Esophagus muscularis mucosa (tissue), 4 donors: ENCODE measurements around the gene FCHO1. TPM values are rescaled to one million over a fixed set of nuclear protein-coding genes. Genes with fewer than 3 reads are reported as not detected.

ENCODE experiments used
- DNase-seq: peaks from one replicate; pipeline ENCODE4 v3.0.0-alpha.2; 2017; ENCODE audit errors: extremely low spot score
- H3K27ac ChIP-seq, 4 donors: fragments of 200-600 bp; sonication (generic); replicated peaks in 1 of 4; 1 replicate in 3 of 4; 2 replicates in 1 of 4; pipeline ENCODE4 v1.5.1; 2016 to 2019; ENCODE audit warnings: mild to moderate bottlenecking in 1 of 4
- H3K27me3 ChIP-seq, 4 donors: fragments of 200-600 bp; sonication (generic); one replicate each; pipeline versions ENCODE4 v1.5.1 to v1.6.0; 2016 to 2019
- H3K36me3 ChIP-seq, 4 donors: fragments of 200-600 bp; sonication (generic); one replicate each; pipeline ENCODE4 v1.5.1; 2016 to 2019
- H3K4me1 ChIP-seq, 4 donors: fragments of 200-600 bp; sonication (generic); one replicate each; pipeline ENCODE4 v1.5.1; 2016 to 2019
- H3K4me3 ChIP-seq, 4 donors: fragments of 200-600 bp; sonication (generic); 1 replicate in 2 of 4; 2 replicates in 2 of 4; pipeline ENCODE4 v1.5.1; 2016 to 2019; ENCODE audit warnings: mild to moderate bottlenecking in 4 of 4, moderate library complexity in 1 of 4
- H3K9me3 ChIP-seq, 4 donors: fragments of 200-600 bp; sonication (generic); 1 replicate in 3 of 4; 2 replicates in 1 of 4; pipeline ENCODE4 v1.5.1; 2016 to 2019
- EP300 ChIP-seq: sonication (generic); formaldehyde crosslinking; IDR thresholded peaks from one replicate; pipeline ENCODE4 v1.6.1; 2017; ENCODE audit warnings: antibody characterized with exemption
- POLR2A ChIP-seq: fragments of 450-650 bp; IDR thresholded peaks from one replicate; pipeline ENCODE4 v1.6.1; 2017; ENCODE audit warnings: antibody characterized with exemption, moderate library complexity, mild to moderate bottlenecking, low read depth
- POLR2AphosphoS5 ChIP-seq, 2 donors: sonication (generic); formaldehyde crosslinking; IDR thresholded peaks; one replicate each; pipeline ENCODE4 v1.6.1; 2017; ENCODE audit warnings: antibody characterized with exemption in 2 of 2
- WGBS: methylation state at CpG from one replicate; pipeline ENCODE4 v1.1.5; 2018; 5-methylcytosine and 5-hydroxymethylcytosine counted together
- intact Hi-C: fragments of 100-400 bp; cut with DNase I; formaldehyde crosslinking; loops from one replicate; pipeline ENCODE4 v1.15.1; 2023
- total RNA-seq, 4 donors: library from RNA; depleted of rRNA; stranded (reverse); fragments of >200 nt; gene quantifications; one replicate each; pipeline versions ENCODE4 v1.1.0 to v1.2.1, GENCODE V29; 2016
- TF ChIP-seq, protein P1 (sequence below), 3 experiments: fragments of 200-600 bp in 2 of 3; fragments of 450-650 bp in 1 of 3; sonication (generic) in 2 of 3; IDR thresholded peaks; one replicate each; pipeline ENCODE4 v1.5.1; 2017 to 2019; ENCODE audit warnings: antibody characterized with exemption in 3 of 3, mild to moderate bottlenecking in 2 of 3, moderate library complexity in 1 of 3

FCHO1 gene
- total RNA-seq, 4 donors from 2014 or later, result 1.6 to 2.9 (median 1.9) TPM

DNA sequence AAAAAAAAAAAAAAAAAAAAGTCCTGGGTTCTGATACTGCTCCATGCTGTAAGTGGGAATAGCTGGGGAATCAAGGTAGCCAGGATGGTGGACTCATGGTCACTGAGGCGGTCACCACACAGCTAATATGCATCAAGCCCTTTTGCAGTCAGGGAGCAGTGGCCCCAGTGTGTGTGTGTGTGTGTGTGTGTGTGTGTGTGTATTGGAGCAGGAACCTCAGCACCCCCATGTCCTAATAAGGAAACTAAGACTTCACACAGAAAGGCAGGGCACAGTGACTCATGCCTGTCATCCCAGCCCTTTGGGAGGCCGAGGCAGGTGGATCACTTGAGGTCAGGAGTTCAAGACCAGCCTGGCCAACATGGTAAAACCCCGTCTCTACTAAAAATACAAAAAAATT, 55.7 kb downstream of the FCHO1 start:
- intact Hi-C loops, result no loop called here
- Histone ChIP-seq H3K36me3 (no peaks in the 10 kb centered on the region), H3K27ac (no peak overlapping the region), H3K27me3 (peaks cover 0 to 73% (median 0%) of the 10 kb centered on the region in 4 donors), H3K4me3 (no peak overlapping the region), H3K9me3 (peaks cover 0 to 8% (median 0%) of the 10 kb centered on the region in 4 donors), H3K4me1 (no peaks in the 10 kb centered on the region)
- TF ChIP-seq, protein P1, sequence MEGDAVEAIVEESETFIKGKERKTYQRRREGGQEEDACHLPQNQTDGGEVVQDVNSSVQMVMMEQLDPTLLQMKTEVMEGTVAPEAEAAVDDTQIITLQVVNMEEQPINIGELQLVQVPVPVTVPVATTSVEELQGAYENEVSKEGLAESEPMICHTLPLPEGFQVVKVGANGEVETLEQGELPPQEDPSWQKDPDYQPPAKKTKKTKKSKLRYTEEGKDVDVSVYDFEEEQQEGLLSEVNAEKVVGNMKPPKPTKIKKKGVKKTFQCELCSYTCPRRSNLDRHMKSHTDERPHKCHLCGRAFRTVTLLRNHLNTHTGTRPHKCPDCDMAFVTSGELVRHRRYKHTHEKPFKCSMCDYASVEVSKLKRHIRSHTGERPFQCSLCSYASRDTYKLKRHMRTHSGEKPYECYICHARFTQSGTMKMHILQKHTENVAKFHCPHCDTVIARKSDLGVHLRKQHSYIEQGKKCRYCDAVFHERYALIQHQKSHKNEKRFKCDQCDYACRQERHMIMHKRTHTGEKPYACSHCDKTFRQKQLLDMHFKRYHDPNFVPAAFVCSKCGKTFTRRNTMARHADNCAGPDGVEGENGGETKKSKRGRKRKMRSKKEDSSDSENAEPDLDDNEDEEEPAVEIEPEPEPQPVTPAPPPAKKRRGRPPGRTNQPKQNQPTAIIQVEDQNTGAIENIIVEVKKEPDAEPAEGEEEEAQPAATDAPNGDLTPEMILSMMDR (IDR thresholded peaks at IDR 0.05), result no peak
- no peak for TF ChIP-seq POLR2AphosphoS5 (IDR thresholded peaks at IDR 0.05)
- no peak for TF ChIP-seq EP300
- no peak for TF ChIP-seq POLR2A
- no peak for DNase-seq
- 79% methylated on average over 3 of the region's 3 CpGs for WGBS

DNA sequence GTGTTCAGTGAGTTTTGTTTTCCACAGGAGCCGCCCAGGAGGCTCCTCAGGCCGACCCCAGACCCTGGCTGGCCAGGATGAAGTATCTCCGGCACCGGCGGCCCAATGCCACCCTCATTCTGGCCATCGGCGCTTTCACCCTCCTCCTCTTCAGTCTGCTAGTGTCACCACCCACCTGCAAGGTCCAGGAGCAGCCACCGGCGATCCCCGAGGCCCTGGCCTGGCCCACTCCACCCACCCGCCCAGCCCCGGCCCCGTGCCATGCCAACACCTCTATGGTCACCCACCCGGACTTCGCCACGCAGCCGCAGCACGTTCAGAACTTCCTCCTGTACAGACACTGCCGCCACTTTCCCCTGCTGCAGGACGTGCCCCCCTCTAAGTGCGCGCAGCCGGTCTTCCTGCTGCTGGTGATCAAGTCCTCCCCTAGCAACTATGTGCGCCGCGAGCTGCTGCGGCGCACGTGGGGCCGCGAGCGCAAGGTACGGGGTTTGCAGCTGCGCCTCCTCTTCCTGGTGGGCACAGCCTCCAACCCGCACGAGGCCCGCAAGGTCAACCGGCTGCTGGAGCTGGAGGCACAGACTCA, 56.5 kb downstream of the FCHO1 start:
- WGBS, result 62% methylated on average over 25 of the region's 38 CpGs
- H3K4me3 ChIP-seq, result no peak overlapping the region
- H3K9me3 ChIP-seq, result peaks cover 0 to 8% (median 0%) of the 10 kb centered on the region in 4 donors
- intact Hi-C loops, result no loop called here
- peaks cover 0 to 73% (median 0%) of the 10 kb centered on the region in 4 donors for H3K27me3 ChIP-seq
- no peak for DNase-seq
- no peaks in the 10 kb centered on the region for H3K4me1 ChIP-seq
- no peak overlapping the region for H3K27ac ChIP-seq
- TF ChIP-seq POLR2AphosphoS5 (IDR thresholded peaks at IDR 0.05) (no peak), EP300 (no peak), POLR2A (no peak)
- TF ChIP-seq, protein P1 (IDR thresholded peaks at IDR 0.05), result no peak
- H3K36me3 ChIP-seq, result no peaks in the 10 kb centered on the region

DNA sequence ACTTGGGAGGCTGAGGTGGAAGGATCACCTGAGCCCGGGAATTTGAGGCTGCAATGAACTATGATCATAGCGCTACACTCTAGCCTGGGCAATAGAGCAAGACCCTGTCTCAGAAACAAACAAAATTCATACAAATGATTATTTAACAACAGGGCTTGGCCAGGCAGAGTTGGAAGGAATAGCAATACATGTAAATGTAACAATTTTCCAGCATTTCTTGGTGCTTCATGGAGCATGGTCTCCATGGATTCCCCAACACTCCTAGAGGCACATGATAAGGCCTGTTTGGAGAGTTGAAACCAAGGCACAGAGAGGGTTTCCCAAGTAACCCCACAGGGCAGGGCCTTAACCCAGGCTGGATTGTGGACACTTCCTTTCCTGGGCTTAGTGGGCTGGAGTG, 59.8 kb downstream of the FCHO1 start:
- Histone ChIP-seq H3K36me3 (no peaks in the 10 kb centered on the region), H3K9me3 (peaks cover 0 to 8% (median 0%) of the 10 kb centered on the region in 4 donors), H3K27ac (no peak overlapping the region), H3K27me3 (peaks cover 0 to 82% (median 0%) of the 10 kb centered on the region in 4 donors), H3K4me3 (no peak overlapping the region), H3K4me1 (no peaks in the 10 kb centered on the region)
- WGBS, result 100% methylated on average over 2 of the region's 2 CpGs
- TF ChIP-seq EP300 (no peak), POLR2AphosphoS5 (IDR thresholded peaks at IDR 0.05) (no peak), POLR2A (no peak)
- TF ChIP-seq, protein P1 (IDR thresholded peaks at IDR 0.05), result no peak
- DNase-seq, result no peak
- intact Hi-C loops, result no loop called here

DNA sequence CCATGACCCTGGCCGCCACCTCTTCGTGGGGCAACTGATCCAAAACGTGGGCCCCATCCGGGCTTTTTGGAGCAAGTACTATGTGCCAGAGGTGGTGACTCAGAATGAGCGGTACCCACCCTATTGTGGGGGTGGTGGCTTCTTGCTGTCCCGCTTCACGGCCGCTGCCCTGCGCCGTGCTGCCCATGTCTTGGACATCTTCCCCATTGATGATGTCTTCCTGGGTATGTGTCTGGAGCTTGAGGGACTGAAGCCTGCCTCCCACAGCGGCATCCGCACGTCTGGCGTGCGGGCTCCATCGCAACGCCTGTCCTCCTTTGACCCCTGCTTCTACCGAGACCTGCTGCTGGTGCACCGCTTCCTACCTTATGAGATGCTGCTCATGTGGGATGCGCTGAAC, 60.4 kb downstream of the FCHO1 start:
- WGBS, result 86% methylated on average over 20 of the region's 20 CpGs
- Histone ChIP-seq H3K9me3 (peaks cover 0 to 8% (median 0%) of the 10 kb centered on the region in 4 donors), H3K36me3 (no peaks in the 10 kb centered on the region), H3K4me3 (no peak overlapping the region), H3K27me3 (peaks cover 0 to 82% (median 0%) of the 10 kb centered on the region in 4 donors), H3K27ac (no peak overlapping the region), H3K4me1 (no peaks in the 10 kb centered on the region)
- no peak for DNase-seq
- intact Hi-C loops, result no loop called here
- no peak for TF ChIP-seq EP300
- TF ChIP-seq POLR2A, result no peak
- TF ChIP-seq, protein P1 (IDR thresholded peaks at IDR 0.05), result no peak
- no peak for TF ChIP-seq POLR2AphosphoS5 (IDR thresholded peaks at IDR 0.05)

DNA sequence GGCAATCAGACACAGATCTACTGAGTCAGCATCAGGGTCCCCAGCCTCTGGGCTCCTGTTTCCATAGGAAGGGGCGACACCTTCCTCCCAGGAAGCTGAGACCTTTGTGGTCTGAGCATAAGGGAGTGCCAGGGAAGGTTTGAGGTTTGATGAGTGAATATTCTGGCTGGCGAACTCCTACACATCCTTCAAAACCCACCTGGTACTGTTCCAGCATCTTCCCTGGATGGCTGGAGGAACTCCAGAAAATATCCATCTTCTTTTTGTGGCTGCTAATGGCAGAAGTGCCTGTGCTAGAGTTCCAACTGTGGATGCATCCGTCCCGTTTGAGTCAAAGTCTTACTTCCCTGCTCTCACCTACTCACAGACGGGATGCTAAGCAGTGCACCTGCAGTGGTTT, 60.8 kb downstream of the FCHO1 start:
- intact Hi-C loops, result no loop called here
- peaks cover 0 to 82% (median 0%) of the 10 kb centered on the region in 4 donors for H3K27me3 ChIP-seq

More for the DNA sequence above, 60.8 kb downstream of the FCHO1 start:
- Histone ChIP-seq H3K36me3 (no peaks in the 10 kb centered on the region), H3K4me1 (no peaks in the 10 kb centered on the region), H3K27ac (no peak overlapping the region), H3K4me3 (no peak overlapping the region), H3K9me3 (peaks cover 0 to 8% (median 0%) of the 10 kb centered on the region in 4 donors)
- WGBS, result 82% methylated on average over 5 of the region's 5 CpGs
- DNase-seq, result no peak
- no peak for TF ChIP-seq EP300
- TF ChIP-seq, protein P1 (IDR thresholded peaks at IDR 0.05), result no peak
- no peak for TF ChIP-seq POLR2AphosphoS5 (IDR thresholded peaks at IDR 0.05)
- no peak for TF ChIP-seq POLR2A
